ENCODE results near the gene KCNQ1.

- TF ChIP-seq EP300 (conservative IDR thresholded peaks at IDR 0.05; ENCODE audit: poor library complexity, severe bottlenecking) (no peak), CTCF (IDR thresholded peaks at IDR 0.05; ENCODE audit: poor library complexity, severe bottlenecking) (no peak), RAD21 (conservative IDR thresholded peaks at IDR 0.05) (no peak), POLR2AphosphoS5 (IDR thresholded peaks at IDR 0.05) (no peak), REST (IDR thresholded peaks at IDR 0.05; ENCODE audit: borderline replicate concordance) (no peak), EZH2 (IDR thresholded peaks at IDR 0.05; ENCODE audit: borderline replicate concordance, insufficient read depth, low read length, poor library complexity, severe bottlenecking) (no peak), TAF1 (IDR thresholded peaks at IDR 0.05; ENCODE audit: low read depth) (no peak), MXI1 (conservative IDR thresholded peaks at IDR 0.05; ENCODE audit: poor library complexity, severe bottlenecking) (no peak)
These were observed 75.3 kb downstream of the KCNQ1 start for GRCh38 chr11:2519862-2520735.

Measured in neural cell (in vitro differentiated cells).